ENCODE results near the gene HCN3. TPM values are rescaled to one million over a fixed set of nuclear protein-coding genes. Genes with fewer than 3 reads are reported as not detected.

HCN3 gene
- total and polyA plus RNA-seq, 2 of the 8 experiments (the other 6 are each of a cell fraction or from before 2014, with no cell fraction given): 6.4 to 7.3 TPM

DNA sequence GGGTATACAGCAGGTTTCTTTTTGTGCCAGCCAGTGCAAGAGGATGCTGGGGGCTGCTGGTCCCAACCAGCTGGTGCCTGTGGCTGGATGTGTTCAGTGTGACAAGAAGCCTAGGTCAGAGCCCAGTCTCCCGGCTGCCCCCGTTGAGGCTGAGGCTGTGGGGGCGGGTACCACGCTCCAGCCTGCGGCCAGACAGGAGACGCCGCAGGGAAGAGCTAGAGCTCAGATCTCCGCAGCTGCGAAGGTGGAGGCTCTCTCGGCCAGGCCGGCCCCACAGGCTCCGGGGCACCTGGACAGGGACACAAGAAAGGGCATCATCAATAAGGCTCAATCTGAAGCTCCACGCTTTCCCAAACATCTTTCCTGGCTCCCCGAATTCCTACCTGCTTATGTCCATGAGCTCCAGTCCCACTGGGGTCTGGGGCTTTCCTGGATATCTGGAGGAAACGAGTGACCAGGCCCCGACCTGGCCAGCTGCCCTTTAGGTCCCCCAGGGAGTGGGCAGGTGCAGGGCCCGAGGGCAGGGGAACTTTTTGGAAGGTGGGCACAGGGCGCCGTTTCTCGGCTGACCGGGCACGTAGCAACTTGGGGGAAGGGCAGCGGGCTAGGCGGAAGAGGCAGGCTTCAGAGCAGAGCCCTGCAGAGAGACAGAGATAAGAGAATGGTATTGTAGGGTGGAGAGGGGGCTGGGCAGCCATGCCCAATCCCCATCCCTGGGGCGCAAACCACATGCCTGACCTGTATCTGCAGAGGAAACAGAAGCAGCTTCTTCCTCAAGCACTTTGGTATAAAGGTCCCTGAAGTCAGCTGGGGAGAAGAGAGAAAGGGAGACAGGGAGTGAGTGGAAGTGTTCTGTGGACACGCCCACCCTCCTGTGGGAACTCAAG lies 29.4 kb upstream of the HCN3 start:
- POLR2A ChIA-PET (ENCODE audit: partially characterized antibody): interaction anchor here (0.9 to 7.1 kb wide), 9 partner anchors 13 to 54 kb away, joined by 3 to 48 read pairs (median 4); partner anchors contain the start of genes CLK2, MTX1 and SCAMP3
- Histone ChIP-seq H4K5ac (ENCODE audit: insufficient read length, low read depth, low read length) (no peak overlapping the region), H4K8ac (ENCODE audit: extremely low read depth, insufficient read depth, low read length) (no peak overlapping the region; the same call in 1 of the 2 replicates), H4K20me1 (replicated peaks in 1 of 2; ENCODE audit: control insufficient read depth in 1 of 2, insufficient read depth in 2 of 2, low read length in 2 of 2) (peaks cover 0 to 5% of the 10 kb centered on the region in 2 experiments), H3K56ac (replicated peaks; ENCODE audit: insufficient read length, low read depth, low read length) (no peak overlapping the region), H2BK20ac (ENCODE audit: low read length) (no peak overlapping the region), H2BK5ac (ENCODE audit: low read depth, low read length) (no peak overlapping the region), H3K9ac (replicated peaks in 1 of 4; ENCODE audit: extremely low read depth in 1 of 4, low read depth in 3 of 4, low read length in 3 of 4) (no peak overlapping the region), H2BK12ac (ENCODE audit: low read depth, low read length) (no peak overlapping the region), H3K79me2 (ENCODE audit: control insufficient read depth in 1 of 2, insufficient read depth in 2 of 2, low read length in 2 of 2) (no peaks in the 10 kb centered on the region), H3K4ac (replicated peaks; ENCODE audit: insufficient read length, low read depth, low read length) (no peak overlapping the region), H2AK5ac (ENCODE audit: low read depth, low read length) (no peak overlapping the region), H2BK120ac (replicated peaks; ENCODE audit: low read depth, low read length) (no peak overlapping the region), H3K27ac (ENCODE audit: low read depth, low read length) (no peak overlapping the region), H3K23ac (ENCODE audit: insufficient read length) (no peak overlapping the region), H3K9me3 (ENCODE audit: insufficient read depth in 2 of 2, low read depth in 1 of 2, low read length in 1 of 2) (no peaks in the 10 kb centered on the region), H2BK15ac (ENCODE audit: low read length) (no peak overlapping the region), H3K4me3 (ENCODE audit: extremely low read depth in 1 of 4, insufficient read depth in 2 of 4, low read depth in 3 of 4, low read length in 4 of 4) (no peak overlapping the region), H4K91ac (replicated peaks; ENCODE audit: insufficient read length, low read length) (no peak overlapping the region), H3K23me2 (ENCODE audit: low read depth, low read length) (peaks cover 5% of the 10 kb centered on the region; the same call in 1 of the 2 replicates), H3K36me3 (ENCODE audit: control insufficient read depth in 2 of 4, insufficient read depth in 4 of 4, low read length in 3 of 4) (peaks cover 0 to 9% (median 2%) of the 10 kb centered on the region in 4 experiments; a peak in 2 of 8 replicates), H3K18ac (ENCODE audit: extremely low read depth, low read length) (no peak overlapping the region), H3K14ac (ENCODE audit: insufficient read length) (no peak overlapping the region), H3K79me1 (ENCODE audit: low read depth, low read length) (no peaks in the 10 kb centered on the region), H3K4me1 (replicated peaks in 1 of 4; ENCODE audit: control insufficient read depth in 3 of 4, insufficient read depth in 4 of 4, low read length in 3 of 4) (peaks cover 0 to 5% (median 2%) of the 10 kb centered on the region in 4 experiments; a peak in 3 of 7 replicates), H3K27me3 (replicated peaks in 1 of 4; ENCODE audit: control insufficient read depth in 3 of 4, extremely low read depth in 1 of 4, insufficient read depth in 3 of 4, low read length in 3 of 4) (peaks cover 0 to 14% (median 4%) of the 10 kb centered on the region in 4 experiments; a peak in 2 of 7 replicates), H3K4me2 (ENCODE audit: insufficient read depth in 1 of 2, low read depth in 2 of 2, low read length in 2 of 2) (no peak overlapping the region), H2AFZ (ENCODE audit: low read length) (no peak overlapping the region)
- CTCF ChIA-PET (ENCODE audit: partially characterized antibody): interaction anchor here (0.6 to 15.2 kb wide), 17 partner anchors 7 to 858 kb away, joined by 3 to 227 read pairs (median 3); partner anchors contain the start of genes FDPS and RUSC1
- 95% methylated on average over 18 of the region's 26 CpGs; no CpG with 5 or more reads in 1 of the 2 experiments for WGBS, 2 experiments (ENCODE audit: extremely low coverage in 1 of 2, insufficient coverage in 1 of 2, insufficient read length in 1 of 2, insufficient replicate concordance in 2 of 2, low coverage in 1 of 2, low lambda C conversion rate in 2 of 2, missing lambda C conversion rate in 1 of 2)
- no peak for DNase-seq (ENCODE audit: low read depth in 1 of 2, low spot score in 2 of 2)
- FAIRE-seq: no peak
- TF ChIP-seq, protein P1, sequence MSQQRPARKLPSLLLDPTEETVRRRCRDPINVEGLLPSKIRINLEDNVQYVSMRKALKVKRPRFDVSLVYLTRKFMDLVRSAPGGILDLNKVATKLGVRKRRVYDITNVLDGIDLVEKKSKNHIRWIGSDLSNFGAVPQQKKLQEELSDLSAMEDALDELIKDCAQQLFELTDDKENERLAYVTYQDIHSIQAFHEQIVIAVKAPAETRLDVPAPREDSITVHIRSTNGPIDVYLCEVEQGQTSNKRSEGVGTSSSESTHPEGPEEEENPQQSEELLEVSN (IDR thresholded peaks at IDR 0.05): no peak
- TF ChIP-seq JUND (IDR thresholded peaks at IDR 0.05; ENCODE audit: low read length) (no peak), NRF1 (IDR thresholded peaks at IDR 0.05; ENCODE audit: low read depth, low read length) (no peak), EZH2 (IDR thresholded peaks at IDR 0.05; ENCODE audit: low read depth, low read length, severe bottlenecking) (no peak), KDM5A (IDR thresholded peaks at IDR 0.05; ENCODE audit: low read length) (no peak), BACH1 (IDR thresholded peaks at IDR 0.05; ENCODE audit: low read length) (no peak), ZNF274 (IDR thresholded peaks at IDR 0.05; ENCODE audit: borderline replicate concordance, extremely low read depth, low read length) (no peak), CBX8 (IDR thresholded peaks at IDR 0.05; ENCODE audit: borderline replicate concordance, low read depth, low read length) (no peak), PHF8 (conservative IDR thresholded peaks at IDR 0.05; ENCODE audit: low read depth, low read length) (no peak)
- TF ChIP-seq, protein P2, sequence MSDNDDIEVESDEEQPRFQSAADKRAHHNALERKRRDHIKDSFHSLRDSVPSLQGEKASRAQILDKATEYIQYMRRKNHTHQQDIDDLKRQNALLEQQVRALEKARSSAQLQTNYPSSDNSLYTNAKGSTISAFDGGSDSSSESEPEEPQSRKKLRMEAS (IDR thresholded peaks at IDR 0.05): no peak

All from H1 (cell line).